Measurements from ENCODE around the gene WNT6.

Gene WNT6

GRCh38 chr2:218878926-218879761 lies 19.5 kb downstream of the WNT6 start:
- no peak for DNase-seq (ENCODE audit: low spot score)

GRCh38 chr2:218879776-218880101 lies 20.1 kb downstream of the WNT6 start:
- TF ChIP-seq, protein P1, sequence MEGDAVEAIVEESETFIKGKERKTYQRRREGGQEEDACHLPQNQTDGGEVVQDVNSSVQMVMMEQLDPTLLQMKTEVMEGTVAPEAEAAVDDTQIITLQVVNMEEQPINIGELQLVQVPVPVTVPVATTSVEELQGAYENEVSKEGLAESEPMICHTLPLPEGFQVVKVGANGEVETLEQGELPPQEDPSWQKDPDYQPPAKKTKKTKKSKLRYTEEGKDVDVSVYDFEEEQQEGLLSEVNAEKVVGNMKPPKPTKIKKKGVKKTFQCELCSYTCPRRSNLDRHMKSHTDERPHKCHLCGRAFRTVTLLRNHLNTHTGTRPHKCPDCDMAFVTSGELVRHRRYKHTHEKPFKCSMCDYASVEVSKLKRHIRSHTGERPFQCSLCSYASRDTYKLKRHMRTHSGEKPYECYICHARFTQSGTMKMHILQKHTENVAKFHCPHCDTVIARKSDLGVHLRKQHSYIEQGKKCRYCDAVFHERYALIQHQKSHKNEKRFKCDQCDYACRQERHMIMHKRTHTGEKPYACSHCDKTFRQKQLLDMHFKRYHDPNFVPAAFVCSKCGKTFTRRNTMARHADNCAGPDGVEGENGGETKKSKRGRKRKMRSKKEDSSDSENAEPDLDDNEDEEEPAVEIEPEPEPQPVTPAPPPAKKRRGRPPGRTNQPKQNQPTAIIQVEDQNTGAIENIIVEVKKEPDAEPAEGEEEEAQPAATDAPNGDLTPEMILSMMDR (IDR thresholded peaks at IDR 0.05; ENCODE audit: extremely low read depth, missing control alignments): no peak

More at GRCh38 chr2:218878926-218879761, 19.5 kb downstream of the WNT6 start:
- TF ChIP-seq, protein P1 (IDR thresholded peaks at IDR 0.05; ENCODE audit: extremely low read depth, missing control alignments): no peak

DNA sequence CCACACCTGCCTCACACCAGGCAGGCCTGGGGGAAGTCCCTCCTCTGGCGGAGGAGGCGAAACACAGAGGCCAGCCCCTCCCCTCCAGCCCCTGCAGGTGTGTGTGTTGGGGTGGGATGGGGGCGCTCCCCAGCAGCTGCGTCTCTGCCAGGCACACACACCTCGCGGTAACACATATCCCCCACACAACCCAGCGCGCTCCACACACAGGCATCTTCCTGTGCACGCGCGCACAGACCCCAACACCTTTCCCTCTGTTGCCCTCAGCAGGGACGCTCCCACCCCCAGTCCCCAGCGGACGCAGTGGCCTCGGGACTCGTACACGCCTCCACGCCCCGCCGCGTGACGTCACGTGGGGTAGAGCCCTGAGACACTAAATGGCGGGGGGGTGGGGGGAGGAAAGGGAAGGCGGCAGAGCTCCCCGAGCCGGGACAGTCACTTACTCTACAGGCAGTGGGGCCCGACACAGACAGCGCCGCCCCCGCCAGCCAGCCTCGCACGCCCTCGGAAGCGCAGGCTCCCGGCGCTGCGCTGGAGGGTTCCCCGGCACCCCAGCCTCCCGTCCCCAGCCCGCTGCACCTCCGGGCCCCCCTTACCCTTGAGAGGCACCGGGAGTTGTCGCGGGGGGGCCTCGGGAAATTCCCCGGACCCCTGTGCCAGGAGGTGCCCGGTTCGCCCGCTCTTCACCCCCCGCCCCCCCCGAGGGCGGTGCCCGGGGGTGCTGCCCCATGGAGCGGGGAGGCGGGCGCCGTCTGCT lies 20.7 kb downstream of the WNT6 start, which contains the start of gene WNT10A:
TSS of gene WNT10A (plus strand) at position 751 of the 757 bp plus-strand sequence. CDS start 144 bp downstream, outside the sequence.
- peak; percentile 93 for DNase-seq (ENCODE audit: low spot score)
- TF ChIP-seq, protein P1 (IDR thresholded peaks at IDR 0.05; ENCODE audit: extremely low read depth, missing control alignments): peak; percentile 13

More at GRCh38 chr2:218879776-218880101, 20.1 kb downstream of the WNT6 start:
- no peak for DNase-seq (ENCODE audit: low spot score)

- TF ChIP-seq, protein P1 (IDR thresholded peaks at IDR 0.05; ENCODE audit: extremely low read depth, missing control alignments): no peak
- no peak for DNase-seq (ENCODE audit: low spot score)
These were observed 21.4 kb downstream of the WNT6 start for GRCh38 chr2:218880859-218881594.

GRCh38 chr2:218881744-218882460 lies 22.3 kb downstream of the WNT6 start:
- no peak for DNase-seq (ENCODE audit: low spot score)
- TF ChIP-seq, protein P1 (IDR thresholded peaks at IDR 0.05; ENCODE audit: extremely low read depth, missing control alignments): no peak

GRCh38 chr2:218882461-218882816 lies 22.8 kb downstream of the WNT6 start:
- DNase-seq (ENCODE audit: low spot score): no peak
- TF ChIP-seq, protein P1 (IDR thresholded peaks at IDR 0.05; ENCODE audit: extremely low read depth, missing control alignments): no peak

Measured in GM20000 (cell line).